ENCODE measurements around the gene KCNK2. TPM values are rescaled to one million over a fixed set of nuclear protein-coding genes. Genes with fewer than 3 reads are reported as not detected.

The KCNK2 gene
- total and polyA plus RNA-seq, 2 experiments from 2014 or later, result 0.07 to 0.24 TPM

GRCh38 chr1:215109171-215109570 is 26.6 kb downstream of the KCNK2 start (continued):
- TF ChIP-seq POLR2AphosphoS5 (IDR thresholded peaks at IDR 0.05; ENCODE audit: low read depth), result no peak

GRCh38 chr1:215111916-215112315 is 29.4 kb downstream of the KCNK2 start:
- no peaks in the 10 kb centered on the region for H3K27me3 Mint-ChIP-seq (ENCODE audit: insufficient read depth, low read depth, poor library complexity)
- no peaks in the 10 kb centered on the region; the same call in 2 of the 3 replicates for H3K4me1 Mint-ChIP-seq
- Histone ChIP-seq H3K4me1 (ENCODE audit: insufficient read depth) (no peaks in the 10 kb centered on the region), H3K4me2 (no peak overlapping the region), H3K36me3 (ENCODE audit: insufficient read depth) (no peaks in the 10 kb centered on the region), H3K27ac (ENCODE audit: low read depth) (no peak overlapping the region), H3K9me2 (ENCODE audit: insufficient read depth) (no peaks in the 10 kb centered on the region), H3F3A (replicated peaks; ENCODE audit: low read depth) (no peaks in the 10 kb centered on the region), H3K27me3 (ENCODE audit: insufficient read depth) (no peaks in the 10 kb centered on the region), H4K20me1 (replicated peaks; ENCODE audit: insufficient read depth) (no peaks in the 10 kb centered on the region), H2AFZ (0 out of 2 replicates have a peak overlapping the region, but pooled peaks have one; percentile 49), H3K4me3 (no peak overlapping the region), H3K79me2 (replicated peaks; ENCODE audit: insufficient read depth) (no peaks in the 10 kb centered on the region)
- TF ChIP-seq EZH2phosphoT487 (IDR thresholded peaks at IDR 0.05; ENCODE audit: unreplicated experiment), result no peak
- no peak for TF ChIP-seq CREB1 (CRISPR knock-in tag; IDR thresholded peaks at IDR 0.05; ENCODE audit: low read depth)
- no peak for TF ChIP-seq CTCF (conservative IDR thresholded peaks at IDR 0.05; ENCODE audit: low read depth in 2 of 2)
- TF ChIP-seq STAT1 (IDR thresholded peaks at IDR 0.05; ENCODE audit: unreplicated experiment), result no peak
- TF ChIP-seq POLR2AphosphoS5 (IDR thresholded peaks at IDR 0.05; ENCODE audit: low read depth), result no peak
- TF ChIP-seq ZNF462 (CRISPR knock-in tag; IDR thresholded peaks at IDR 0.05), result no peak
- TF ChIP-seq JUNB (IDR thresholded peaks at IDR 0.05; ENCODE audit: unreplicated experiment), result no peak
- no peak for TF ChIP-seq EZH2 (IDR thresholded peaks at IDR 0.05; ENCODE audit: low read depth, unreplicated experiment)
- no peak for TF ChIP-seq ZNF331 (CRISPR knock-in tag; IDR thresholded peaks at IDR 0.05; ENCODE audit: low read depth)
- no peak for TF ChIP-seq REST (IDR thresholded peaks at IDR 0.05; ENCODE audit: unreplicated experiment)
- TF ChIP-seq ZNF114 (CRISPR knock-in tag; IDR thresholded peaks at IDR 0.05), result no peak
- TF ChIP-seq ETS1 (IDR thresholded peaks at IDR 0.05), result no peak
- no peak for TF ChIP-seq NANOG (IDR thresholded peaks at IDR 0.05; ENCODE audit: borderline replicate concordance)
- H3K4me3 Mint-ChIP-seq, result no peak overlapping the region
- no peak overlapping the region for H3K27ac Mint-ChIP-seq
- no peak for DNase-seq (ENCODE audit: low spot score)
- H3K36me3 Mint-ChIP-seq (ENCODE audit: low read depth), result no peaks in the 10 kb centered on the region
- ATAC-seq, result no peak
- H3K9me3 Mint-ChIP-seq, result peaks cover 10% of the 10 kb centered on the region; the same call in 1 of the 3 replicates

All from GM23338 (cell line).